Stimulated activated CD4-positive, alpha-beta T cell treated with anti-CD3 and anti-CD28 coated beads, Interleukin-15, amount 100 ng/mL, for 1 hour (primary cell): ENCODE results near the gene TMEM222.

ENCODE experiments used
- DNase-seq, 2 donors: peaks; one replicate each; pipeline ENCODE4 v3.0.0-alpha.2; 2020; ENCODE audit warnings: low read depth in 1 of 2, low spot score in 1 of 2

Gene TMEM222

GRCh38 chr1:27306071-27306470, 15.9 kb upstream of the TMEM222 start:
- DNase-seq: no peak

- DNase-seq: no peak
These were observed 14.8 kb upstream of the TMEM222 start for GRCh38 chr1:27306892-27307761.

GRCh38 chr1:27307874-27308598, 13.9 kb upstream of the TMEM222 start:
- DNase-seq: no peak

GRCh38 chr1:27314169-27314568, 7.8 kb upstream of the TMEM222 start:
- no peak for DNase-seq

GRCh38 chr1:27314737-27315136, 7.2 kb upstream of the TMEM222 start:
- no peak for DNase-seq

GRCh38 chr1:27316860-27317259, 5.1 kb upstream of the TMEM222 start:
- no peak for DNase-seq

- no peak for DNase-seq
These were observed 3.8 kb upstream of the TMEM222 start for GRCh38 chr1:27318136-27318535.

GRCh38 chr1:27318596-27318995, 3.4 kb upstream of the TMEM222 start:
- DNase-seq: no peak

- no peak for DNase-seq
These were observed 742 bp downstream of the TMEM222 start for GRCh38 chr1:27322569-27323240.

- DNase-seq: no peak
These were observed 3.3 kb downstream of the TMEM222 start for GRCh38 chr1:27325286-27325685.

GRCh38 chr1:27327964-27328363, 6.0 kb downstream of the TMEM222 start:
- DNase-seq: no peak

GRCh38 chr1:27330786-27331185, 8.8 kb downstream of the TMEM222 start:
- no peak for DNase-seq

GRCh38 chr1:27331426-27331825, 9.5 kb downstream of the TMEM222 start:
- no peak for DNase-seq

GRCh38 chr1:27331922-27332321, 10.0 kb downstream of the TMEM222 start:
- DNase-seq: no peak

- DNase-seq: peak; percentile 16 to 43
These were observed 10.7 kb downstream of the TMEM222 start for GRCh38 chr1:27332536-27333281.

- DNase-seq: no peak
These were observed 11.8 kb downstream of the TMEM222 start for GRCh38 chr1:27333717-27334279.

- no peak for DNase-seq
These were observed 13.8 kb downstream of the TMEM222 start for GRCh38 chr1:27335506-27336422.

- DNase-seq: no peak
These were observed 14.8 kb downstream of the TMEM222 start for GRCh38 chr1:27336756-27337155.

GRCh38 chr1:27338751-27339150, 16.8 kb downstream of the TMEM222 start:
- no peak for DNase-seq

- DNase-seq: no peak
These were observed 17.2 kb downstream of the TMEM222 start for GRCh38 chr1:27339213-27339612.
